GM12873 (cell line): ENCODE data around the gene DENND10.

ENCODE experiments used
- CTCF ChIP-seq: IDR thresholded peaks from 2 replicates; pipeline ENCODE4 v1.5.1; 2012; ENCODE audit warnings: low read depth, mild to moderate bottlenecking, moderate library complexity, low read length, control low read depth; ENCODE audit not compliant: insufficient read depth; ENCODE audit errors: missing control alignments

DENND10 gene

GRCh38 chr10:119139464-119140067, 35.7 kb downstream of the DENND10 start:
- peak; percentile 82 for TF ChIP-seq CTCF

- TF ChIP-seq CTCF = no peak
Observed at GRCh38 chr10:119140603-119141245, 36.8 kb downstream of the DENND10 start.

GRCh38 chr10:119143657-119144056, 39.7 kb downstream of the DENND10 start:
- no peak for TF ChIP-seq CTCF

GRCh38 chr10:119149157-119149556, 45.2 kb downstream of the DENND10 start:
- TF ChIP-seq CTCF = no peak

- TF ChIP-seq CTCF = no peak
Observed at GRCh38 chr10:119149729-119150128, 45.8 kb downstream of the DENND10 start.

GRCh38 chr10:119153041-119153440, 49.1 kb downstream of the DENND10 start:
- no peak for TF ChIP-seq CTCF

- no peak for TF ChIP-seq CTCF
Observed at GRCh38 chr10:119153661-119154060, 49.7 kb downstream of the DENND10 start.
